Vagina (tissue), 2 donors: ENCODE measurements around the gene KNG1. TPM values are rescaled to one million over a fixed set of nuclear protein-coding genes. Genes with fewer than 3 reads are reported as not detected.

Experiments used
- DNase-seq, 2 donors: peaks; one replicate each; pipeline ENCODE4 v3.0.0-alpha.2; 2017; ENCODE audit errors: extremely low spot score in 2 of 2
- H3K27ac ChIP-seq: fragments of 200-600 bp; sonication (generic); one replicate; pipeline ENCODE4 v1.5.1; 2019
- H3K27me3 ChIP-seq: fragments of 200-600 bp; sonication (generic); one replicate; pipeline ENCODE4 v1.5.1; 2019
- H3K36me3 ChIP-seq, 2 donors: fragments of 200-600 bp; sonication (generic); one replicate each; pipeline ENCODE4 v1.5.1; 2017 to 2019
- H3K4me1 ChIP-seq: fragments of 200-600 bp; sonication (generic); one replicate; pipeline ENCODE4 v1.5.1; 2019
- H3K4me3 ChIP-seq, 2 donors: fragments of 200-600 bp; sonication (generic); 1 replicate in 1 of 2; 2 replicates in 1 of 2; pipeline ENCODE4 v1.5.1; 2016 to 2019
- H3K9me3 ChIP-seq: fragments of 200-600 bp; sonication (generic); one replicate; pipeline ENCODE4 v1.5.1; 2019
- POLR2A ChIP-seq, 2 donors: fragments of 450-650 bp; IDR thresholded peaks; one replicate each; pipeline ENCODE4 v1.6.1; 2017; ENCODE audit warnings: antibody characterized with exemption in 2 of 2, mild to moderate bottlenecking in 2 of 2, moderate library complexity in 2 of 2
- POLR2AphosphoS5 ChIP-seq, 2 donors: sonication (generic); formaldehyde crosslinking; IDR thresholded peaks; one replicate each; pipeline ENCODE4 v1.9.0; 2017; ENCODE audit warnings: antibody characterized with exemption in 2 of 2, mild to moderate bottlenecking in 2 of 2, low read depth in 1 of 2; ENCODE audit not compliant: insufficient read depth in 1 of 2
- intact Hi-C: fragments of 100-400 bp; cut with DNase I; formaldehyde crosslinking; loops from one replicate; pipeline ENCODE4 v1.15.1; 2023
- total RNA-seq: library from RNA; depleted of rRNA; stranded (reverse); fragments of >200 nt; gene quantifications from one replicate; pipeline ENCODE4 v1.2.3, GENCODE V29; 2016
- TF ChIP-seq, protein P1 (sequence below), 3 experiments: fragments of 450-650 bp in 2 of 3; fragments of 200-600 bp in 1 of 3; sonication (generic) in 1 of 3; IDR thresholded peaks; one replicate each; pipeline ENCODE4 v1.5.1; 2017 to 2019; ENCODE audit warnings: antibody characterized with exemption in 3 of 3, mild to moderate bottlenecking in 2 of 3, moderate library complexity in 2 of 3

The KNG1 gene
- total RNA-seq, 1 donor from 2014 or later, result not detected

DNA sequence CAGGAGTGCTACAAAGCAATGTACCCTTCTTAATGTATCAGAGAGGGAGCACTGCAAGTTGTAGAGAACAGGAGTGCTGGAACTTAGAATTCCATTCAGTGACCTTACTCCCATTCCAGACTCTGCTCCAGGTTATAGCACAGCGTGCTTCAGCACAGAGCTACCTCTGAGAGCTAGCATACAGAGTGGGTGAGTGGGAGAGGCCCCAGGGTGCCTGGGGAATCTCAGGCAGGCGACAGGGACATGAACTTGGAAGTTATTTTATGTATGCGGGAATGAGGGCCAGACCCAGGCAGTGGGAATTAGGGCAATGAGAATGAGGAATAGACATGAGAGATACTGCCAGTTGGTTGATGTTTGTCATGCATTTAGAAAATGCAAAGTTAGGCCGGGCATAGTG, 3.7 kb upstream of the KNG1 start:
- TF ChIP-seq, protein P1, sequence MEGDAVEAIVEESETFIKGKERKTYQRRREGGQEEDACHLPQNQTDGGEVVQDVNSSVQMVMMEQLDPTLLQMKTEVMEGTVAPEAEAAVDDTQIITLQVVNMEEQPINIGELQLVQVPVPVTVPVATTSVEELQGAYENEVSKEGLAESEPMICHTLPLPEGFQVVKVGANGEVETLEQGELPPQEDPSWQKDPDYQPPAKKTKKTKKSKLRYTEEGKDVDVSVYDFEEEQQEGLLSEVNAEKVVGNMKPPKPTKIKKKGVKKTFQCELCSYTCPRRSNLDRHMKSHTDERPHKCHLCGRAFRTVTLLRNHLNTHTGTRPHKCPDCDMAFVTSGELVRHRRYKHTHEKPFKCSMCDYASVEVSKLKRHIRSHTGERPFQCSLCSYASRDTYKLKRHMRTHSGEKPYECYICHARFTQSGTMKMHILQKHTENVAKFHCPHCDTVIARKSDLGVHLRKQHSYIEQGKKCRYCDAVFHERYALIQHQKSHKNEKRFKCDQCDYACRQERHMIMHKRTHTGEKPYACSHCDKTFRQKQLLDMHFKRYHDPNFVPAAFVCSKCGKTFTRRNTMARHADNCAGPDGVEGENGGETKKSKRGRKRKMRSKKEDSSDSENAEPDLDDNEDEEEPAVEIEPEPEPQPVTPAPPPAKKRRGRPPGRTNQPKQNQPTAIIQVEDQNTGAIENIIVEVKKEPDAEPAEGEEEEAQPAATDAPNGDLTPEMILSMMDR (IDR thresholded peaks at IDR 0.05), result no peak
- TF ChIP-seq POLR2AphosphoS5 (IDR thresholded peaks at IDR 0.05; ENCODE audit: insufficient read depth in 1 of 2, low read depth in 1 of 2) (no peak), POLR2A (IDR thresholded peaks at IDR 0.05) (no peak)
- Histone ChIP-seq H3K9me3 (no peaks in the 10 kb centered on the region), H3K27me3 (no peaks in the 10 kb centered on the region), H3K4me1 (no peaks in the 10 kb centered on the region), H3K4me3 (no peak overlapping the region), H3K36me3 (no peaks in the 10 kb centered on the region), H3K27ac (no peak overlapping the region)
- no peak for DNase-seq
- intact Hi-C loops, result no loop called here

DNA sequence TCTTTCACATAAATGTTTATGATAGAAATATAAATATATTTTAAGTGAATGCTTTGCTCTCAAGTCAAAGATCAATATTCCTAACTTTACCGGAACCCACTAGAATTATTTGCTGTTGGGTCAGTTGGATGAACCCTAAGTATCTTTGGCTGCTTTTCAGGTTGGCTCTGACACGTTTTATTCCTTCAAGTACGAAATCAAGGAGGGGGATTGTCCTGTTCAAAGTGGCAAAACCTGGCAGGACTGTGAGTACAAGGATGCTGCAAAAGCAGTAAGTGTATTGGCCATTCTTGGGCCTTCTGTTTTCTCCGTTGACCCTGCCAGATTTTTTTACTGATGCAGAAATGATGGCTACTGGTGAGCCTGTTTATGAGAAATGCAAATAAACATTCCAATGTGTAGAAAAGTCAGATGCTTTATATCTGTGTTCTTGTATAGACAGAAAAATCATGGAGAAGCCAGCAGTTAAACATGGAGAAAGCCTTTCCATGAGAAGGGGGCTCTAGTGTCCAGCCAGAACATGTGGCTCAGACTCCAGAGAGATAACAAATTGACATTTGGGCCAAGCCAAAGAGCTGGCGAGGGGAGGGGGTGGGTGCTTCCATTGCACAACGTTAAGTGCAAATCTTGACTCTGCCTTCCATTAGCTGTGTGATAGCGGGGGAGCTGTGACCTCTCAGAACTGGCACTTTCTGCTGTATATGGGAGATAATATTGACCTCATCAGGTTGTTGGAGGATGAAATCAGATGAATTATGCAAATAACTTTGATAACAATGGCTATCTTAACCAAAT, 3.0 kb downstream of the KNG1 start:
- Histone ChIP-seq H3K27me3 (no peaks in the 10 kb centered on the region), H3K9me3 (no peaks in the 10 kb centered on the region), H3K4me3 (no peak overlapping the region), H3K36me3 (no peaks in the 10 kb centered on the region), H3K27ac (no peak overlapping the region), H3K4me1 (no peaks in the 10 kb centered on the region)
- intact Hi-C loops, result no loop called here
- no peak for DNase-seq
- TF ChIP-seq POLR2A (IDR thresholded peaks at IDR 0.05), result no peak
- TF ChIP-seq, protein P1 (IDR thresholded peaks at IDR 0.05), result no peak
- TF ChIP-seq POLR2AphosphoS5 (IDR thresholded peaks at IDR 0.05; ENCODE audit: insufficient read depth in 1 of 2, low read depth in 1 of 2), result no peak

DNA sequence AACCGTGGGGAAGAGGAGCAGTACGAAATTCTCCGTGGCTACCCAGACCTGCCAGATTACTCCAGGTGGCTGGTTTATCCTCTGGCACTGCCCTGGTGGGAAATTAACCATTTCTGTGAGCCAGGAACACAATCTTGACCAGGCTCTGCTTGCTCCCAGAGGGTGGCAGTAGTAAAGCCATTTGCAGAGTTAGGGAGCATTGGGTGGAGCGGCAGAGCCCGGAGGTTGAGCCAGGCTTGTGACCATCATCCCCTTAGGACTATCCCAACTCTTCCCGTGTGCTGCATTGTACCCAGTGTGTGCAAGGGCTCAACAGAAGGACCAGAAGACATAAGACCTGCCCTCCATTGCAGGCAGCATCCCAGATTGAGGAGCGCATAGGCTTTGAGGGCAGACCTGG, 5.3 kb downstream of the KNG1 start:
- Histone ChIP-seq H3K27me3 (no peaks in the 10 kb centered on the region), H3K4me1 (no peaks in the 10 kb centered on the region), H3K4me3 (no peak overlapping the region), H3K9me3 (no peaks in the 10 kb centered on the region), H3K27ac (no peak overlapping the region), H3K36me3 (no peaks in the 10 kb centered on the region)
- no peak for TF ChIP-seq POLR2AphosphoS5 (IDR thresholded peaks at IDR 0.05; ENCODE audit: insufficient read depth in 1 of 2, low read depth in 1 of 2)
- intact Hi-C loops, result no loop called here
- no peak for DNase-seq

DNA sequence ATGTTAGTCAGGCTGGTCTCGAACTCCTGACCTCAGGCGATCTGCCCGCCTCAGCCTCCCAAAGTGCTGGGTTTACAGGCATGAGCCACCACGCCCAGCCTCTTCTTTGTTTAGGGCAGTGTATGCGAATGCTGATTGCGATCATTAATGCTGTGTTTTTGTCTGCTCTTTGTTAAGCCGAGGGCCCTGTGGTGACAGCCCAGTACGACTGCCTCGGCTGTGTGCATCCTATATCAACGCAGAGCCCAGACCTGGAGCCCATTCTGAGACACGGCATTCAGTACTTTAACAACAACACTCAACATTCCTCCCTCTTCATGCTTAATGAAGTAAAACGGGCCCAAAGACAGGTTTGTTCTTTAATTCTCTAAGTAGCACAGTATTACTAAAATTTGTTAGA, 7.8 kb downstream of the KNG1 start:
- intact Hi-C loops, result no loop called here
- Histone ChIP-seq H3K4me1 (no peaks in the 10 kb centered on the region), H3K27ac (no peak overlapping the region), H3K9me3 (no peaks in the 10 kb centered on the region), H3K27me3 (no peaks in the 10 kb centered on the region), H3K36me3 (no peaks in the 10 kb centered on the region), H3K4me3 (no peak overlapping the region)
- no peak for DNase-seq
- no peak for TF ChIP-seq POLR2AphosphoS5 (IDR thresholded peaks at IDR 0.05; ENCODE audit: insufficient read depth in 1 of 2, low read depth in 1 of 2)
- TF ChIP-seq, protein P1 (IDR thresholded peaks at IDR 0.05), result no peak
- no peak for TF ChIP-seq POLR2A (IDR thresholded peaks at IDR 0.05)

DNA sequence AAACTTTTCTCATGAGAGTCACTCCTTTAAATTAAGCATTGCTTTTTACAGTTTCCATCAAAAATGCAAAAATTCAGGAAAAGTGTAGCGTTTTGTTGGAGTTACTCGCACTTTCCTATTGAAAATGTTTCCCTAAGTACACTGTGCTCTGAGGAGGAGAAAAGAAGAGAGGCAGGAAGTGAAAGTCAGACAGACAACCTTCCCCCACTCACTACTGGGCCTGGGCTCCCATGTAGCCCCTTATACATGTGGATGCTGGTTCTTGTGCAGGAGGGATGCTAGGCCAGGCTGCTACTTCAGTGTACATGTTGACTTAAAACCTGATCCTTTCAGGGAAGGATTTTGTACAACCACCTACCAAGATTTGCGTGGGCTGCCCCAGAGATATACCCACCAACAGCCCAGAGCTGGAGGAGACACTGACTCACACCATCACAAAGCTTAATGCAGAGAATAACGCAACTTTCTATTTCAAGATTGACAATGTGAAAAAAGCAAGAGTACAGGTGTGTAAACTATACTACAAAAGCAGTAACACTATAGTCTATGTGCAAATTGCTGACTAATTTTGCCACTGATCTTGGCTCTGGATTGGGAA, 15.1 kb downstream of the KNG1 start:
- H3K4me1 ChIP-seq, result no peaks in the 10 kb centered on the region
- H3K9me3 ChIP-seq, result no peaks in the 10 kb centered on the region
- H3K27me3 ChIP-seq, result no peaks in the 10 kb centered on the region
- H3K4me3 ChIP-seq, result no peak overlapping the region
- intact Hi-C loops, result no loop called here
- no peaks in the 10 kb centered on the region for H3K36me3 ChIP-seq
- TF ChIP-seq POLR2AphosphoS5 (IDR thresholded peaks at IDR 0.05; ENCODE audit: insufficient read depth in 1 of 2, low read depth in 1 of 2) (no peak), POLR2A (IDR thresholded peaks at IDR 0.05) (no peak)
- TF ChIP-seq, protein P1 (IDR thresholded peaks at IDR 0.05), result no peak
- H3K27ac ChIP-seq, result no peak overlapping the region
- DNase-seq, result no peak
